HG03135 (cell line): ENCODE measurements around the gene PACS1.

Source experiments
- ATAC-seq: cut with Tn5 transposase; IDR thresholded peaks from one replicate; pipeline ENCODE4 v1.9.1; 2021; ENCODE audit warnings: mild to moderate bottlenecking, moderate library complexity; ENCODE audit not compliant: unreplicated experiment

The PACS1 gene

DNA sequence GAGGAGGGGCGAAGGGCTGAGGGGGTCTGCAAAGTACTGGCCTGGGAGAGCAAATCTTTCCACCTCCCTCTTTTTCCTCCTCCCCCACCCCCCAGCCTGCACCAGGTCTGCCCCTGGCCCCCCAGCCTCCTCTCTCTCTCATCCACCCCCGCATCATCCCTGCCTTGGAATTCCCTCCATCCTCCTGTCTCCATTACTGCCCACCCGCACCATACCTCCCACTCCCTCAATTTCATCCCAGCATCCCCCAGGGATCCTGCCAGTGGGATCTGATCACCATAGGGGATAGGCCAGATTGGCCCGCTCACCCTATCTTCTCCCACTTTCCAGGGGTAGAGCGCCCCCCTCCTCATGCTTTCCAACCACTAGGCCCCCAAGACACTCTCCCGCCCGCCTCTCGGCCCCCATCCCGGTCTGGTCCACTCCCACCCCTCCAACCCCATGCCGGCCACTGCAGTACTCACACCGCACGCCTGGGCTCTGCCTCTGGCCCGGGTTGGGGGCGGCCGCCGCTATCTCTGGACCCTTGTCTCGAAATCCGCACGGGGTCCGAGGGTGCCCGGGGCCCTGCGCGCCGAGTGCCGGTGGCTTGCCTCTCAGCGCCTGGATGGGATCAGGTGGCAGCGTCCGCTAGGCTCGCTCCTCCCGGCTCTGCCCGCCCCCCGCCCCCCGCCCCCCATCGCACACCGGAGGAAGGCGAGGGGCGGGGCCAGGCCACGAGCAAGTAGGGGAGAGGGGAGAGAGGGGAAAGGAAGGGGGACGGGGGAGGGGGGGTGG lies 21.3 kb upstream of the PACS1 start, which contains the start of gene GAL3ST3:
TSS of gene GAL3ST3 (minus strand) at position 615 of the 777 bp plus-strand sequence. CDS start 3,746 bp downstream, outside the sequence.
- ATAC-seq, result no peak

DNA sequence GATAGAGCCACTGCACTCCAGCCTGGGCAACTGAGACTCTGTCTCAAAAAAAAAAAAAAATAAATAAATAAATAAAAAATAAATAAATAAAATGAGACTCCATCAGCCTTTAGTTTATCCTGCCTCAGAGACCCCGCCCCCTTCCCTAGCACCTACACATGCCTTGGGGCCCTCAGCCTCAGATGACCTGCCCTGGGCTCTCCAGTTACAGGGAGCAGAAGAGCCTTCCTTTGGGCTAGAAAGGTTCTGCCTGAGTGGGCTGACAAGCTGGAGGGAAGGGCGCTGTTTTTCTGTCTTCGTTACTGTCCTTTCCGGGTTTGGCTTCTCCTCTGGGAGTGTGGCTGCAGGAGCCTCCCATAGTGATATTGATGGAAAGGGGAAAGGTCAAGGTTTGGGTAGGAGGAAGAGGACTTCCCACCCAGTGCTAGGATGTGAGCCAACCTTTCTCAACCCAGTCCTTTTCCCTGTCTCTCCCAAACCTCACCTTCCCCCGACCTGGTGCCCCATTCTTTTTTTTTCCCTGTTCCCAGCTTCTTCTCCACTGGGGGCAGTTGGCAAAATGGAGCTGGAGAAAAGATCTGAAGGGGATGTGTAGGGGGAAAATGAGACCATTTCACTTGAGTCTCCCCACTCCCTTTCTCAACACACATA lies 19.4 kb upstream of the PACS1 start:
- ATAC-seq, result no peak

DNA sequence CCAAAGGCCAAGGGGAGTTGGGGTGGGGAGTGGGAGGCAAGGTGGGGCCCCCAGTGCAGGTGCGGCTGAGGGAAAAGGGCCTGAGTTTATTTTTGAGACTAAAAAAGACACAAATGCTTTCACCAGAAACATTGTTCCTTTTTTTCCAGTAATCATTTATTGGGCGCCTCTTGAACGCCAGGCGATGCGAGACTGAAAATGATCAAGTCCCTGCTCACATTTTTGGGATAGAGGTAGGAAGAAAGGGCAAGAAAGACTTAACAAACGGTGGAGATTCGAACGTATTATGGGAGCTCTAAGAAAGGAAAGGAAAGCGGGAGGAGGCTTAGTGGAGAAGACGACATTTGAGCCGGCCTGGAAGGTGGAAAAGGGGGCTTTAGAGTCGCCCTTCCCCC lies 18.7 kb upstream of the PACS1 start:
- ATAC-seq, result no peak

DNA sequence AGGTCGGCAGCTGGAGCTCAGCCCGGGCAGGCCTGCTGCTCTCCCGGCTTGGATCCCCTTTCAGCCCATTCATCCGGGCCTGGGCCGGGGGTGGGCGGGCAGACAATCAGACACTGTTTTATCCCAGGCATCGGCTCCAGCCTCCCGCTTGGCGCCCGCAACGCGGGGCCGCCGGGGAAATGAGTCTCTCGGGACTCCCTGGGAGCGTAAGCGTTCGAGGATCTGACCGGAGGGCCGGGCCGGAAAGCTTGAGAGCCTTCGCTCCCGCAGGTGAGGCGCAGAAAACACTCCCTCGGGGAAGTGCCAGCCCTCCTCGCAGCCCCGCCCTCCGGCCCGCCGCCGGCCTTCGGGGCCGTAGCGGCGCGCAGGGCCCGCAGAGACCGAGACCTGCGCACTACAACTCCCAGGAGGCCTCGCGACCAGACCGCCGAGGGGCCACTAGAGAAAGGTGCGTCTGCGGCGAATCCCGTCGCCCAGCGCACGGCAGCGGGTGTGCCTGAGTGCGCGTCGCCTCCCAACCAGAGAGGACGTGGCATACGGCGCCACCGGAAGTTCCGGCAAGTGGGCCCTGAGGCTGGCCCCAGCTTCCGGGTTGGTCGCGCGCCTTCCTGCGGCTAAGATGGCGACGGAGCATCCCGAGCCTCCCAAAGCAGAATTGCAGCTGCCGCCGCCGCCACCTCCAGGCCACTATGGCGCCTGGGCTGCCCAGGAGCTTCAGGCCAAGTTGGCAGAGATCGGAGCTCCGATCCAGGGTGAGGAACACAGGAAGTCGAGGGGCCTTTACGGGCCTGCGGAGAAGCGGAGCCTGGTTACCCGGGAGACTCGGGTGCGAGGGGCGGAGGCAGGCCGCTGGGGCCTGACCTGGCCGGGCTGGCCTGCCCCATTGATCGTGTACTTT lies 18.1 kb upstream of the PACS1 start, which contains the start of gene SF3B2:
TSS of gene SF3B2 (plus strand) at position 599 of the 898 bp plus-strand sequence. CDS start at position 620, 21 bp downstream.
- peak; percentile 95 for ATAC-seq

DNA sequence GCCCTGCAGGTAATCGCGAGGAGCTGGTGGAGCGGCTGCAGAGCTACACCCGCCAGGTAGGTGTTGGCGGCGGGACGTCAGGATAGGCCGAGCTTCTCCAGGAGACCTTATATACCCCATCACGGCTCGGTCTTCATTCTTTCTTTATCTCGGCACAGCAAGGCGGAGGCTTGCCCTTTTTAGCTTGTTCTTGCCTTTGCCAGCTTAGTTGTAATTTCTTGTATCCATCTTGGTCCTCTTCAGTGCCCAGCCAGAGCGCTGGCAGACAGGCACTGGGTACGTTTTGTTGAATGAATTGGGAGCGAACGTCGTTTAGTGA lies 17.4 kb upstream of the PACS1 start:
- no peak for ATAC-seq

- no peak for ATAC-seq
These were observed 15.1 kb upstream of the PACS1 start for GRCh38 chr11:66055021-66055420.

DNA sequence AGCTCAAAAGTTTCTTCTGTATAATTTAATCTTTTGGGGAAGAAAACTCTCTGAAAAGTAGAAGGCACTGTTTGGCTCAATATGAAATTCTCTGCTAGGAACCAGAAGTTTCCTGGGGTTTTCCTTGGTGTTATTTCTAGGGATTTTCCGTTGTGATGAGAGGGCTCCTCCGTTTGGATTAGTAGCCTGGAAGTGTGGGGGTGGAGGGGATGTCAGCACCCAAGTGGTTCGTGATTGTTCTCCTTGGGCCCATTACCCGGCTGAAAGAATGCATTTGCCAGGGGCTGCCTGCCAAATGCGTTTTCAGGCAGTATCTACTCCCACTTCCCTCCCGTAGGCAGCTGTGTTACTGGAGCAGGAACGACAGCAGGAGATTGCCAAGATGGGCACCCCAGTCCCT lies 13.6 kb upstream of the PACS1 start:
- ATAC-seq, result no peak

DNA sequence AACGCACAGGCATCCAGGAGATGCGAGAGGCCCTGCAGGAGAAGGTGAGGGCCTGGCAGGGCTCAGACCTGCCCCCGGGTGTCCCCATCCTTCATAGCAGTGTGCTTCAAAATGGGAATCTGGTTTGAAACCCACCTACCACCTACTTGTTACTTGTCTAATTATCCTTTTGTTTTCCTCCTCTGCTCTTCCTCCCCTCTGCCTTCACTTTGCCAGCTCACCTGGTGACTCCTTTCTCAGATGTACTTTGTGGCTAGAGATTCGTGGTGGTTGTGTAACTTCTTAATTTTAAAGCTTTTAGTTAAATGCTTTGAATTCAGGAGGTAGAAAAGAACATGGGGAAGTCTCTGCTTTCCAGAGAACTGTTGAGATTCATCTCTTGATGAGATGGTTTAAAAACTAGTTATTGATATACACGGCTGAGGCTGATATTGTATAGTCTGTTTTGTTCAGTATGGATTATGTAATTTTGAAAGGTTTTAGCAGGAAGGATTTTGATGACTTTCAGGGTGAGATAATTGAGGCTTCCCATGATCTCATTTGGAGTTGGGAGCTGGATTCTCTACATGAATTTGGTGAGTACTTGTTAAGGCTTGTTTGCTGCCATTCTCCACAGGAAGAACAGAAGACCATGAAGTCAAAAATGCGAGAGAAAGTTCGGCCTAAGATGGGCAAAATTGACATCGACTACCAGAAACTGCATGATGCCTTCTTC lies 9.9 kb upstream of the PACS1 start:
- ATAC-seq, result no peak

- no peak for ATAC-seq
These were observed 8.8 kb upstream of the PACS1 start for GRCh38 chr11:66061268-66061667.

GRCh38 chr11:66062408-66062807 lies 7.7 kb upstream of the PACS1 start:
- ATAC-seq, result no peak

DNA sequence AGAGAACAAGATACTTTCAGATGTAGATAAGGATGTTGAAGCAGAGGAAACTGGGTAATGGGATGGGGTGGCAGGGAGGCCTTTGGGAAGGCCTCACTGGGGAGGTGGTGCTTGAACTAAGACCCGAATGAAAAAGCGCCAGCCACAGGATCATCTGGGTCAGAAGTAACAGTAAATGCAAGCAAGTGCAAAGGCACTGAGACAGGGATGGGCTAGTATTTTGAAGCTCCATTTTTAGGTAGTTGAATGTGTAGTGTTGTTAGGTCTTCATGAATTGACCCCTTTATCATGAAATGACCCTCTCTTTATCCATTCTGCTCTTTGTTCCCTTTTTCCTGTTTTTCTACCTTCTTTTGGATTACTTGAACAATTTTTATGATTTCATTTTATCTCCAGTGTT lies 6.2 kb upstream of the PACS1 start:
- ATAC-seq, result no peak

GRCh38 chr11:66064571-66064970 lies 5.5 kb upstream of the PACS1 start:
- ATAC-seq, result no peak

- no peak for ATAC-seq
These were observed 3.3 kb upstream of the PACS1 start for GRCh38 chr11:66066751-66067150.

DNA sequence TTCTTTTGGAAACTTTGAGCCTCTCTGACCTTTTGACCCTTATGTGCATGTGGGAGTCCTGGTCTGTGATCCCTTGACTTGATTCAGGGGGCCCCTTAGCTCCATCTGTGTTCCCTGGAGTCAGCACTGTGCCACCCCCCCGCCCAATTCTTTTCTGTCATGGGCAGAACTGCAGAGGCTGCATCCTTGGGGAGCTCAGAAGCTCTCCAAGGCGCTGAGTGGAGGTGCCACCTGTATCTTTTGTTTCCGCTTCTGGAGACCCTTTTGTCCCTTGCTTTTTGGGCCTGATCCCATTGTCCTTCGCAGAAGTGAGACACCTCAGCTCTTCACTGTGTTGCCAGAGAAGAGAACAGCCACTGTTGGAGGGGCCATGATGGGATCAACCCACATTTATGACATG lies 2.4 kb upstream of the PACS1 start:
- no peak for ATAC-seq

- ATAC-seq, result no peak
These were observed 1.8 kb upstream of the PACS1 start for GRCh38 chr11:66068154-66068821.

DNA sequence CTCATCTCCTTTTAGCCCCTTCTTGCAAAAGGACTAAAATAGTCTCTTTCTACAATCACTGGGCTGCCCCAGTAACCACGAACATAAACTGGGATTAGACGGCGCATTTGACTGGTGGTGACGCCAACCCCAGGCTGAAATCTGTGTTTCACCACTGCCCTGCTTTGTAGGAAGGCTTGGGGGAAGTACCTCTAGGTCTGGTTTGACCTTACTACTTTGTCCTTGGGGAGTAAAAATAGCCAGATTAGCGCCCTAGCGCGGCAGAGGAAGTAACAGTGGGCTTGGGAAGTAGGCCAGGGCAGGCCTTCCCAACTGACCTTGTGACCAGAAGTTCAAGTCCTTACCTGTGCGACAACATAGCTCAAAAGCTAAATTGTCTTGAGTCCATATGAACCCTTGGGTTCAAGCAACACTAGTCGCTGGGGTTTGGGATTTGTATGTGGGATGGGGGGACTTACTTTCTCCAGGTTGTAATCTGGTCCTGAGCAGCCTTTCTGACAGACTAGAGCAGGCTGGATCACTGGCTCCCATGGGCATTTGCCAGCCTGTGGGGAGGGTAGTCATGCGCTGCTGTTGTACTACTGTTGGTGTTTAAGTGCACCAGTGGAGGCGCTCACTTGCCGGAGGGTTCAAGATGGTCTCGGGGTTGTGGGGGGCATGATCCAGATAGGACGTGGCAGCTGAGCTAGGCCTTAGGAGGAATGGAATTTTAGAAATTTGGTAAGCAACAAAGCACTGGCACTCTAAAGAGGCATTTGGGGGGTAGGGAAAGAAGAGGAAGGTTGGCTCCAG lies 953 bp upstream of the PACS1 start:
- ATAC-seq, result no peak

- peak; percentile 16 for ATAC-seq
These were observed 720 bp downstream of the PACS1 start for GRCh38 chr11:66070604-66071380.

- no peak for ATAC-seq
These were observed 1.3 kb downstream of the PACS1 start for GRCh38 chr11:66071381-66071801.

- no peak for ATAC-seq
These were observed 2.0 kb downstream of the PACS1 start for GRCh38 chr11:66072081-66072480.
